HepG2 (cell line): ENCODE results near the gene SLC16A7.

Experiments used
- FOXA1 ChIP-seq, 2 experiments: fragments of 450-650 bp in 1 of 2; sonication (generic) in 1 of 2; formaldehyde crosslinking in 1 of 2; IDR thresholded peaks; 2 replicates each; pipeline versions ENCODE4 v1.4.0 to v1.6.1; 2016 to 2020; ENCODE audit warnings: missing genetic modification reagents in 1 of 2
- JUN ChIP-seq: sonication (generic); formaldehyde crosslinking; IDR thresholded peaks from 2 replicates; pipeline ENCODE4 v1.4.0; 2020; ENCODE audit warnings: mild to moderate bottlenecking, missing genetic modification reagents
- NFYC ChIP-seq: IDR thresholded peaks from 2 replicates; pipeline ENCODE4 v1.6.1; 2016; ENCODE audit warnings: missing genetic modification reagents, missing compliant biosample characterization
- RBM39 ChIP-seq: fragments of 200-400 bp; formaldehyde crosslinking; IDR thresholded peaks from one replicate; pipeline ENCODE4 v1.6.1; 2018; ENCODE audit warnings: antibody characterized with exemption, mild to moderate bottlenecking, low read depth, low read length; ENCODE audit not compliant: poor library complexity, severe bottlenecking
- ZNF567 ChIP-seq: sonication (generic); formaldehyde crosslinking; IDR thresholded peaks from 2 replicates; pipeline ENCODE4 v1.8.1; 2023; ENCODE audit warnings: mild to moderate bottlenecking, missing genetic modification reagents, borderline replicate concordance
- TF ChIP-seq, protein P1 (sequence below): sonication (generic); formaldehyde crosslinking; IDR thresholded peaks from 2 replicates; pipeline ENCODE4 v1.4.0; 2020; ENCODE audit warnings: missing genetic modification reagents
- TF ChIP-seq, protein P2 (sequence below): IDR thresholded peaks from 2 replicates; pipeline ENCODE4 v1.6.1; 2012; ENCODE audit warnings: low read length, improper control_type of control experiment

DNA sequence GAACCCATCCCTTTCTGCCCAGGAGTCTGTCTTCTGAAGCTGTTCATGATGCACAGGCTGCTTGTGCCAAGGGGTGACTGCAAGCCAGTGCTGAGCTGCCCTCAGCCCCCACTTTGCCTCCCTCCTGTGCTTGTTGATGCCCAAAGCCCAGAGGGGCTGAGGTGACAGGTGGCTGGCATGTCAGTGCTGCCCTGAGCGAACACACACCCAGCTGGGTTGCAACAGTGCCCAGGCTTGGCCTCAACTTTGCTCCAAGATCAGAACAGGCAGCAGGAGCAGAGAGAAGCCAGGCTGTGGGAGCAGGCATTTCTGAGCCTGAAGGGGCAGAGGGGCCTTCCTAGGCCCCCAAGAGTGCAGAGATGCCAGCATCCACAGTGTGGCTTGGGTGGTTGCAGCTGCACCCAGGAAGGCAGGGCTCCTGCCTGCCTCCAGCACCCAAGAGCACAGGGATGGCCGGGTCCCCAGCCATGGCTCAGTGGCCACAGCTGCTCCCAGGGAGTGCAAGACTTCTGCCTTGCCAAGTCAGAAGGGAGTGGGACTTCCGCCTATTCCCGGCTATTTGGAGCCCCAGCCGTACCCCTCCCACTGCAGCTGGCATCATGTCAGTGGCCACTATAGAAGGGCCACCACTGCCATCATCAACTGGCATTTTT is 83.1 kb downstream of the SLC16A7 start:
- TF ChIP-seq ZNF567 (CRISPR knock-in tag) (no peak), RBM39 (no peak), JUN (CRISPR knock-in tag) (no peak), FOXA1 (IDR thresholded peaks at IDR 0.05) (no peak), FOXA1 (CRISPR knock-in tag; IDR thresholded peaks at IDR 0.05) (no peak), NFYC (no peak)
- TF ChIP-seq, protein P1, sequence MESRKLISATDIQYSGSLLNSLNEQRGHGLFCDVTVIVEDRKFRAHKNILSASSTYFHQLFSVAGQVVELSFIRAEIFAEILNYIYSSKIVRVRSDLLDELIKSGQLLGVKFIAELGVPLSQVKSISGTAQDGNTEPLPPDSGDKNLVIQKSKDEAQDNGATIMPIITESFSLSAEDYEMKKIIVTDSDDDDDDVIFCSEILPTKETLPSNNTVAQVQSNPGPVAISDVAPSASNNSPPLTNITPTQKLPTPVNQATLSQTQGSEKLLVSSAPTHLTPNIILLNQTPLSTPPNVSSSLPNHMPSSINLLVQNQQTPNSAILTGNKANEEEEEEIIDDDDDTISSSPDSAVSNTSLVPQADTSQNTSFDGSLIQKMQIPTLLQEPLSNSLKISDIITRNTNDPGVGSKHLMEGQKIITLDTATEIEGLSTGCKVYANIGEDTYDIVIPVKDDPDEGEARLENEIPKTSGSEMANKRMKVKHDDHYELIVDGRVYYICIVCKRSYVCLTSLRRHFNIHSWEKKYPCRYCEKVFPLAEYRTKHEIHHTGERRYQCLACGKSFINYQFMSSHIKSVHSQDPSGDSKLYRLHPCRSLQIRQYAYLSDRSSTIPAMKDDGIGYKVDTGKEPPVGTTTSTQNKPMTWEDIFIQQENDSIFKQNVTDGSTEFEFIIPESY (CRISPR knock-in tag): no peak
- TF ChIP-seq, protein P2, sequence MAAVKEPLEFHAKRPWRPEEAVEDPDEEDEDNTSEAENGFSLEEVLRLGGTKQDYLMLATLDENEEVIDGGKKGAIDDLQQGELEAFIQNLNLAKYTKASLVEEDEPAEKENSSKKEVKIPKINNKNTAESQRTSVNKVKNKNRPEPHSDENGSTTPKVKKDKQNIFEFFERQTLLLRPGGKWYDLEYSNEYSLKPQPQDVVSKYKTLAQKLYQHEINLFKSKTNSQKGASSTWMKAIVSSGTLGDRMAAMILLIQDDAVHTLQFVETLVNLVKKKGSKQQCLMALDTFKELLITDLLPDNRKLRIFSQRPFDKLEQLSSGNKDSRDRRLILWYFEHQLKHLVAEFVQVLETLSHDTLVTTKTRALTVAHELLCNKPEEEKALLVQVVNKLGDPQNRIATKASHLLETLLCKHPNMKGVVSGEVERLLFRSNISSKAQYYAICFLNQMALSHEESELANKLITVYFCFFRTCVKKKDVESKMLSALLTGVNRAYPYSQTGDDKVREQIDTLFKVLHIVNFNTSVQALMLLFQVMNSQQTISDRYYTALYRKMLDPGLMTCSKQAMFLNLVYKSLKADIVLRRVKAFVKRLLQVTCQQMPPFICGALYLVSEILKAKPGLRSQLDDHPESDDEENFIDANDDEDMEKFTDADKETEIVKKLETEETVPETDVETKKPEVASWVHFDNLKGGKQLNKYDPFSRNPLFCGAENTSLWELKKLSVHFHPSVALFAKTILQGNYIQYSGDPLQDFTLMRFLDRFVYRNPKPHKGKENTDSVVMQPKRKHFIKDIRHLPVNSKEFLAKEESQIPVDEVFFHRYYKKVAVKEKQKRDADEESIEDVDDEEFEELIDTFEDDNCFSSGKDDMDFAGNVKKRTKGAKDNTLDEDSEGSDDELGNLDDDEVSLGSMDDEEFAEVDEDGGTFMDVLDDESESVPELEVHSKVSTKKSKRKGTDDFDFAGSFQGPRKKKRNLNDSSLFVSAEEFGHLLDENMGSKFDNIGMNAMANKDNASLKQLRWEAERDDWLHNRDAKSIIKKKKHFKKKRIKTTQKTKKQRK: no peak
